Keratinocyte (primary cell): ENCODE data around the gene GANC. TPM values are rescaled to one million over a fixed set of nuclear protein-coding genes. Genes with fewer than 3 reads are reported as not detected.
"Not testable (repeated sequence)": the region's sequence is repeated elsewhere in the genome, so short reads cannot be mapped to it uniquely, and the experiment has no call there.

Source experiments
- DNase-seq: peaks from one replicate; pipeline ENCODE4 v3.0.0-alpha.2; 2011; ENCODE audit warnings: low read depth, missing footprints, low spot score
- FAIRE-seq: peaks from 2 replicates; lab custom pipeline; 2011; peaks lifted over from hg19 to GRCh38; lab: Jason Lieb, UNC
- H2AFZ ChIP-seq: 2 replicates; pipeline ENCODE4 v1.6.0; 2012; ENCODE audit warnings: low read length, control low read depth, inconsistent platforms; ENCODE audit not compliant: control insufficient read depth
- H3K27ac ChIP-seq: 2 replicates; pipeline ENCODE4 v1.5.1; 2011; ENCODE audit warnings: low read length; ENCODE audit not compliant: control insufficient read depth, insufficient read depth
- H3K27me3 ChIP-seq: 3 replicates; pipeline ENCODE4 v1.6.0; 2011; ENCODE audit warnings: low read length; ENCODE audit not compliant: control insufficient read depth, insufficient read depth; ENCODE audit errors: extremely low read depth
- H3K36me3 ChIP-seq, 2 experiments: 2 replicates in 1 of 2; 3 replicates in 1 of 2; pipeline ENCODE4 v1.5.1; 2011; ENCODE audit warnings: low read length in 2 of 2, mild to moderate bottlenecking in 1 of 2; ENCODE audit not compliant: control insufficient read depth in 2 of 2, insufficient read depth in 2 of 2; ENCODE audit errors: extremely low read depth in 1 of 2
- H3K4me1 ChIP-seq: 3 replicates; pipeline ENCODE4 v1.5.1; 2011; ENCODE audit warnings: low read length; ENCODE audit not compliant: control insufficient read depth, insufficient read depth; ENCODE audit errors: extremely low read depth
- H3K4me2 ChIP-seq: 3 replicates; pipeline ENCODE4 v1.6.0; 2011; ENCODE audit warnings: low read depth, low read length; ENCODE audit not compliant: control insufficient read depth, insufficient read depth; ENCODE audit errors: extremely low read depth
- H3K4me3 ChIP-seq, 3 experiments: fragments of 200-600 bp in 1 of 3; sonication (generic) in 1 of 3; 2 replicates in 2 of 3; 3 replicates in 1 of 3; pipeline ENCODE4 v1.5.1; 2011 to 2016; ENCODE audit warnings: low read length in 3 of 3, mild to moderate bottlenecking in 3 of 3, control low read depth in 2 of 3, inconsistent platforms in 1 of 3, low read depth in 1 of 3, mixed read lengths in 1 of 3, mixed run types in 1 of 3, moderate library complexity in 1 of 3; ENCODE audit not compliant: control insufficient read depth in 2 of 3, insufficient read depth in 2 of 3; ENCODE audit errors: extremely low read depth in 1 of 3
- H3K79me2 ChIP-seq: 2 replicates; pipeline ENCODE4 v1.6.0; 2012; ENCODE audit warnings: low read length; ENCODE audit not compliant: control insufficient read depth, insufficient read depth
- H3K9ac ChIP-seq: 3 replicates; pipeline ENCODE4 v1.6.0; 2011; ENCODE audit warnings: low read length; ENCODE audit not compliant: control insufficient read depth, insufficient read depth; ENCODE audit errors: extremely low read depth
- H3K9me1 ChIP-seq: 3 replicates; pipeline ENCODE4 v1.6.0; 2011; ENCODE audit warnings: low read length; ENCODE audit not compliant: control insufficient read depth, insufficient read depth; ENCODE audit errors: extremely low read depth
- H3K9me3 ChIP-seq: 2 replicates; pipeline ENCODE4 v1.5.1; 2012; ENCODE audit warnings: low read depth, low read length; ENCODE audit not compliant: control insufficient read depth
- H4K20me1 ChIP-seq: 3 replicates; pipeline ENCODE4 v1.6.0; 2011; ENCODE audit warnings: low read length; ENCODE audit not compliant: control insufficient read depth, insufficient read depth; ENCODE audit errors: extremely low read depth
- EZH2 ChIP-seq: IDR thresholded peaks from one replicate; pipeline ENCODE4 v1.6.1; 2012; ENCODE audit warnings: inconsistent platforms, mild to moderate bottlenecking, low read length, moderate library complexity
- dilution Hi-C: fragments of 300-500 bp; cut with MboI; formaldehyde crosslinking; loops from one replicate; pipeline ENCODE4 v1.7.0; 2020; ENCODE audit warnings: low sequenced_read_pairs; ENCODE audit not compliant: extremely low pct_ligation_motif_present
- polyA plus RNA-seq, 5 experiments: library from polyadenylated mRNA; depleted of rRNA in 3 of 5; stranded (reverse) in 3 of 5; stranded (forward) in 1 of 5; unstranded in 1 of 5; fragments of >200 nt; gene quantifications; 1 replicate in 1 of 5; 2 replicates in 3 of 5; 3 replicates in 1 of 5; pipeline versions ENCODE4 v1.2.1 to v1.2.3, GENCODE V29; 2011 to 2012; ENCODE audit warnings: missing spikeins in 2 of 5, low read depth in 1 of 5, low replicate concordance in 1 of 5
- TF ChIP-seq, protein P1 (sequence below), 3 experiments: IDR thresholded peaks in 1 of 3; conservative IDR thresholded peaks in 1 of 3; optimal IDR thresholded peaks in 1 of 3; 2 replicates in 2 of 3; 3 replicates in 1 of 3; pipeline versions ENCODE3 to v1.5.1; 2011; ENCODE audit warnings: low read length in 3 of 3, mild to moderate bottlenecking in 3 of 3, moderate library complexity in 2 of 3, control low read depth in 1 of 3, inconsistent platforms in 1 of 3; ENCODE audit not compliant: insufficient read depth in 2 of 3; ENCODE audit errors: extremely low read depth in 1 of 3

GANC gene
- polyA plus RNA-seq, 1 donor (not counting 4 experiments of a cell fraction or from before 2014, with no cell fraction given), result 46.2 TPM

GRCh38 chr15:42332331-42332730, 59.3 kb downstream of the GANC start:
- Histone ChIP-seq H3K27me3 (no peaks in the 10 kb centered on the region), H4K20me1 (no peaks in the 10 kb centered on the region), H3K9me1 (no peaks in the 10 kb centered on the region), H3K79me2 (no peaks in the 10 kb centered on the region), H3K36me3 (peaks cover 5 to 7% of the 10 kb centered on the region in 2 experiments), H3K9ac (no peak overlapping the region), H3K27ac (no peak overlapping the region), H3K4me2 (no peak overlapping the region), H3K9me3 (no peaks in the 10 kb centered on the region), H3K4me3 (no peak overlapping the region), H3K4me1 (no peaks in the 10 kb centered on the region), H2AFZ (no peak overlapping the region)
- DNase-seq (no peak), FAIRE-seq (no peak)
- no peak for TF ChIP-seq EZH2
- TF ChIP-seq, protein P1, sequence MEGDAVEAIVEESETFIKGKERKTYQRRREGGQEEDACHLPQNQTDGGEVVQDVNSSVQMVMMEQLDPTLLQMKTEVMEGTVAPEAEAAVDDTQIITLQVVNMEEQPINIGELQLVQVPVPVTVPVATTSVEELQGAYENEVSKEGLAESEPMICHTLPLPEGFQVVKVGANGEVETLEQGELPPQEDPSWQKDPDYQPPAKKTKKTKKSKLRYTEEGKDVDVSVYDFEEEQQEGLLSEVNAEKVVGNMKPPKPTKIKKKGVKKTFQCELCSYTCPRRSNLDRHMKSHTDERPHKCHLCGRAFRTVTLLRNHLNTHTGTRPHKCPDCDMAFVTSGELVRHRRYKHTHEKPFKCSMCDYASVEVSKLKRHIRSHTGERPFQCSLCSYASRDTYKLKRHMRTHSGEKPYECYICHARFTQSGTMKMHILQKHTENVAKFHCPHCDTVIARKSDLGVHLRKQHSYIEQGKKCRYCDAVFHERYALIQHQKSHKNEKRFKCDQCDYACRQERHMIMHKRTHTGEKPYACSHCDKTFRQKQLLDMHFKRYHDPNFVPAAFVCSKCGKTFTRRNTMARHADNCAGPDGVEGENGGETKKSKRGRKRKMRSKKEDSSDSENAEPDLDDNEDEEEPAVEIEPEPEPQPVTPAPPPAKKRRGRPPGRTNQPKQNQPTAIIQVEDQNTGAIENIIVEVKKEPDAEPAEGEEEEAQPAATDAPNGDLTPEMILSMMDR (optimal IDR thresholded peaks at IDR 0.05 in 1 of 3, IDR thresholded peaks at IDR 0.05 in 1 of 3, conservative IDR thresholded peaks at IDR 0.05 in 1 of 3; ENCODE audit: extremely low read depth in 1 of 3, insufficient read depth in 2 of 3, low read length in 3 of 3), result no peak
- dilution Hi-C loops, result no loop called here

- H2AFZ ChIP-seq, result no peak overlapping the region
- no peak for TF ChIP-seq EZH2
- TF ChIP-seq, protein P1 (optimal IDR thresholded peaks at IDR 0.05 in 1 of 3, IDR thresholded peaks at IDR 0.05 in 1 of 3, conservative IDR thresholded peaks at IDR 0.05 in 1 of 3; ENCODE audit: extremely low read depth in 1 of 3, insufficient read depth in 2 of 3, low read length in 3 of 3), result no peak
- H3K9me3 ChIP-seq, result no peaks in the 10 kb centered on the region
- no peak overlapping the region for H3K27ac ChIP-seq
- H3K9ac ChIP-seq, result no peak overlapping the region
- H3K79me2 ChIP-seq, result no peaks in the 10 kb centered on the region
- H3K27me3 ChIP-seq, result no peaks in the 10 kb centered on the region
- no peaks in the 10 kb centered on the region for H4K20me1 ChIP-seq
- peaks cover 0 to 5% of the 10 kb centered on the region in 2 experiments for H3K36me3 ChIP-seq
- H3K4me1 ChIP-seq, result no peaks in the 10 kb centered on the region
- no peak overlapping the region for H3K4me3 ChIP-seq
- DNase-seq (no peak), FAIRE-seq (no peak)
- no peaks in the 10 kb centered on the region for H3K9me1 ChIP-seq
- dilution Hi-C loops, result no loop called here
- no peak overlapping the region for H3K4me2 ChIP-seq
Measured at GRCh38 chr15:42335074-42335473, 62.1 kb downstream of the GANC start.

DNA sequence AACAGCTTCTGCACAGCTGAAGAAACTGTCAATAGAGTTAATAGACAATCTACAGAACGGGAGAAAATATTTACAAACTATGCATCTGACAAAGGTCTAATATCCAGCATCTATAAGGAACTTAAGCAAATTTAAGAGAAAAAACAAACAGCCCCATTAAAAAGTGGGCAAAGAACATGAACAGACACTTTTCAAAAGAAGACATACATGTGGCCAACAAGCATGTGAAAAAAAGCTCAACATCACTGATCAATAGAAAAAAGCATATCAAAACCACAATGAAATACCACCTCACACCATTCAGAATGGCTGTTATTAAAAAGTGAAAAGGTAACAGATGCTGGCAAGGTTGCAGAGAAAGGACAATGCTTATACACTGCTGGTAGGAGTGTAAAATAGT, 63.6 kb downstream of the GANC start:
- H3K36me3 ChIP-seq, DNase-seq, H3K9ac ChIP-seq, H3K79me2 ChIP-seq, H3K27ac ChIP-seq, H3K4me3 ChIP-seq, H3K4me1 ChIP-seq, H3K9me3 ChIP-seq, H4K20me1 ChIP-seq, FAIRE-seq, dilution Hi-C loops, H2AFZ ChIP-seq, H3K9me1 ChIP-seq, H3K4me2 ChIP-seq, H3K27me3 ChIP-seq: not testable (repeated sequence)

DNA sequence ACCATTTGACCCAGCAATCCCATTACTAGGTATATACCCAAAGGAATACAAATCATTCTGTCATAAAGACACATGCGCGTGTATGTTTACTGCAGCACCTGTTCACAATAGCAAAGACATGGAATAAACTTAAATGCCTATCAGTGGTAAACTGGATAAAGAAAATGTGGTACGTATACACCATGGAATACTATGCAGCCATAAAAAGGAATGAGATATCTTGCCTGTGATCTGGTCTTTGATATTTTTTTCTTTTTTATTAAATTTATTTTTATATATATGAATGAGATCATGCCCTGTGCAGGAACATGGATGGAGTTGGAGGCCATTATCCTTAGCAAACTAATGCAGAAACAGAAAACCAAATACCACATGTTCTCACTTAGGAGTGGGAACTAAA, 64.1 kb downstream of the GANC start:
- H3K9me1 ChIP-seq, dilution Hi-C loops, FAIRE-seq: not testable (repeated sequence)

More for the DNA sequence above, 64.1 kb downstream of the GANC start:
- not testable (repeated sequence) for H3K9me3 ChIP-seq, H3K79me2 ChIP-seq, H4K20me1 ChIP-seq, H3K36me3 ChIP-seq, H3K27ac ChIP-seq, H3K4me1 ChIP-seq, H3K27me3 ChIP-seq, H2AFZ ChIP-seq, H3K9ac ChIP-seq, H3K4me2 ChIP-seq, H3K4me3 ChIP-seq, DNase-seq
